ENCODE measurements around the gene SELENOV. TPM values are rescaled to one million over a fixed set of nuclear protein-coding genes. Genes with fewer than 3 reads are reported as not detected.

SELENOV gene
- polyA plus RNA-seq, 4 donors, result 0.32 TPM; not detected in 3

DNA sequence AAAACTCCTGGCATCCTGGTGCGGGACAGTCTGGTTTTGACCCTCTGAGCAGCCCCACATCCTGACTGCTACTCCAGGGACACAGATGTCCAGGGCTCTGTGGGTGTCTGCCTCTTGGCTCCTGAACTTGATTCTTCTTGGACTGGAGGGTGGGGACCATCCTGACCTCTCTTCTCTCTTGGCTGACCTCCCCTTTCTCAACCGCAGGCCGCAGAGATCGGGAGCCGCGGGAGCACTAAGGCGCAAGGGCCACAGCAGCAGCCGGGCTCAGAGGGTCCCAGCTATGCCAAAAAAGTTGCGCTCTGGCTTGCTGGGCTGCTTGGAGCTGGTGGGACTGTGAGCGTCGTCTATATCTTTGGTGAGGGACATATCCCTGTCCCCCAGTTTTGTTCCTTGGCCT lies 33.3 kb upstream of the SELENOV start:
- Histone ChIP-seq H3K36me3 (ENCODE audit: control insufficient read depth in 3 of 3, insufficient read depth in 2 of 3, low read depth in 1 of 3, low read length in 3 of 3) (peaks cover 6 to 26% (median 11%) of the 10 kb centered on the region in 3 donors), H3K9me3 (ENCODE audit: control insufficient read depth in 2 of 2, insufficient read depth in 1 of 2, low read depth in 1 of 2, low read length in 1 of 2) (no peaks in the 10 kb centered on the region), H3K27ac (ENCODE audit: low read depth in 1 of 3, low read length in 2 of 3) (no peak overlapping the region), H3K27me3 (ENCODE audit: control insufficient read depth in 3 of 3, insufficient read depth in 3 of 3, low read length in 3 of 3) (no peaks in the 10 kb centered on the region), H3K4me1 (ENCODE audit: control insufficient read depth in 3 of 3, insufficient read depth in 2 of 3, low read depth in 1 of 3, low read length in 2 of 3) (peaks cover 2 to 10% (median 5%) of the 10 kb centered on the region in 3 donors), H3K4me3 (ENCODE audit: low read depth in 1 of 3, low read length in 3 of 3) (peak overlapping the region; percentile 96 to 98 (median 96))
- DNase-seq (no peak), FAIRE-seq (no peak)
- 66 to 71% (median 70%) methylated on average over 11 of the region's 11 CpGs for WGBS, 3 donors

DNA sequence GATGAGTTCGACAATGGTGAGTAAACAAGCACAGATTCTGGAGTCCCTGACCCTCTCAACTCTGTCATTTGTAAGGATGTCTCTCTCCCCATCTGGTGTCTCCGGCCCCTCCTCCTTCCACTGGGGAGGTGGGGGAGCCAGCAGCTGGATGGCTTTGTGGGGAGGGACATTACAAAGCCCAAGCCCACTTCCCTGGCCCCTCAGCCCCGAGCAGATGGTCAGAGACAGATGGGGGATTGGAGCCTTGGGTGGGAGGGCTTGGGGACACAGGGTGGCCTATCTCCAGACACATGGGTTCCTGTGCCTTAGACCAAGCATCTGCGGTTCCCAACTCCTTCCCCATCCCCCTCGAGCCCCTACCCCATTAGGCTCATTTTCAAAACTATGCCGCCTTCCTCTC lies 31.8 kb upstream of the SELENOV start:
- no peaks in the 10 kb centered on the region for H3K9me3 ChIP-seq (ENCODE audit: control insufficient read depth in 2 of 2, insufficient read depth in 1 of 2, low read depth in 1 of 2, low read length in 1 of 2)
- DNase-seq, result no peak
- peaks cover 2 to 10% (median 5%) of the 10 kb centered on the region in 3 donors for H3K4me1 ChIP-seq (ENCODE audit: control insufficient read depth in 3 of 3, insufficient read depth in 2 of 3, low read depth in 1 of 3, low read length in 2 of 3)
- no peak overlapping the region for H3K4me3 ChIP-seq (ENCODE audit: low read depth in 1 of 3, low read length in 3 of 3)
- H3K27me3 ChIP-seq (ENCODE audit: control insufficient read depth in 3 of 3, insufficient read depth in 3 of 3, low read length in 3 of 3), result no peaks in the 10 kb centered on the region
- H3K36me3 ChIP-seq (ENCODE audit: control insufficient read depth in 3 of 3, insufficient read depth in 2 of 3, low read depth in 1 of 3, low read length in 3 of 3), result peaks cover 8 to 40% (median 11%) of the 10 kb centered on the region in 3 donors
- FAIRE-seq, result no peak
- 65 to 87% (median 85%) methylated on average over 6 of the region's 6 CpGs for WGBS, 3 donors
- no peak overlapping the region for H3K27ac ChIP-seq (ENCODE audit: low read depth in 1 of 3, low read length in 2 of 3)

DNA sequence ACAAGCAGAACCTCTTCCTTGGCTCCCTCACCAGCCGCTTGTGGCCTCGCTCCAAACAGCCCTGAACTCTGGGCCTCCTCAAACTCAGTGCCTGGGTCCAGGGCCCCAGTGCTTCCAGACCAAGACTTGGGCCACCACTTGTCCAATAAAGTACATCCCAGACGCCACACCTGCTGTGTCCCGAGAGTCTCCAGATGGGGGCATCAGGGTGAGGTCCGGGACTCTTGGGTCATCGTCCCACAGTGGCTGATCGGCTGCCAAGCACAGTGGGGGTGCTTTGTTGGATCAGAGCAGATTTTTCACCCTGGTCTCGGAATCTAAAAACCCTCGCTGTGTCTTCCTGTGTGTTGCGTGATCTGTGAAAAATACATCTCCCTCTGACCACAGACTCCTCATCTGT lies 25.2 kb upstream of the SELENOV start:
- Histone ChIP-seq H3K4me1 (ENCODE audit: control insufficient read depth in 3 of 3, insufficient read depth in 2 of 3, low read depth in 1 of 3, low read length in 2 of 3) (no peaks in the 10 kb centered on the region), H3K4me3 (ENCODE audit: low read depth in 1 of 3, low read length in 3 of 3) (no peak overlapping the region), H3K36me3 (ENCODE audit: control insufficient read depth in 3 of 3, insufficient read depth in 2 of 3, low read depth in 1 of 3, low read length in 3 of 3) (peaks cover 14 to 66% (median 23%) of the 10 kb centered on the region in 3 donors), H3K27me3 (ENCODE audit: control insufficient read depth in 3 of 3, insufficient read depth in 3 of 3, low read length in 3 of 3) (no peaks in the 10 kb centered on the region), H3K9me3 (ENCODE audit: control insufficient read depth in 2 of 2, insufficient read depth in 1 of 2, low read depth in 1 of 2, low read length in 1 of 2) (no peaks in the 10 kb centered on the region), H3K27ac (ENCODE audit: low read depth in 1 of 3, low read length in 2 of 3) (no peak overlapping the region)
- WGBS, 3 donors, result 71 to 80% (median 74%) methylated on average over 10 of the region's 10 CpGs
- DNase-seq (no peak), FAIRE-seq (no peak)

DNA sequence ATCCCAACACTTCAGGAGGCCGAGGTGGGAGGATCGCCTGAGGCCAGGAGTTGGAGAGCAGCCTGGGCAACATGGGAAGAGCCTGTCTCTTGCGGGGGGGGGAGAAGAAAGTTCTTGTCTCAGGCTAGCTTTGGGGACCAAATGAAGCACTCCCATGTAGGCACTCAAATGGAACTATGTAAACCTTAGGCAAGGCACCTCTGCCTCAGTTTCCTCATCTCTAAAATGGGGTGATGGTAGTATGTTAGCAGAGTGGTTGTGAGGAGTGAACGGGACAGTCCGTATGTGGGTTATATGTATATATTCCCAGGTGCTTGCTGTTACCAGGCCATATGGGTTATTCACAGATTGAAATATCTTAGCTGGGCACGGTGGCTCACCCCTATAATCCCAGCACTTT lies 22.7 kb upstream of the SELENOV start:
- Histone ChIP-seq H3K27me3 (ENCODE audit: control insufficient read depth in 3 of 3, insufficient read depth in 3 of 3, low read length in 3 of 3) (peaks cover 0 to 8% (median 2%) of the 10 kb centered on the region in 3 donors), H3K4me3 (ENCODE audit: low read depth in 1 of 3, low read length in 3 of 3) (no peak overlapping the region), H3K4me1 (ENCODE audit: control insufficient read depth in 3 of 3, insufficient read depth in 2 of 3, low read depth in 1 of 3, low read length in 2 of 3) (no peaks in the 10 kb centered on the region), H3K9me3 (ENCODE audit: control insufficient read depth in 2 of 2, insufficient read depth in 1 of 2, low read depth in 1 of 2, low read length in 1 of 2) (no peaks in the 10 kb centered on the region), H3K27ac (ENCODE audit: low read depth in 1 of 3, low read length in 2 of 3) (no peak overlapping the region), H3K36me3 (ENCODE audit: control insufficient read depth in 3 of 3, insufficient read depth in 2 of 3, low read depth in 1 of 3, low read length in 3 of 3) (peaks cover 10 to 45% (median 17%) of the 10 kb centered on the region in 3 donors)
- WGBS, 3 donors, result 91 to 96% (median 94%) methylated on average over 6 of the region's 6 CpGs
- DNase-seq, result no peak
- no peak for FAIRE-seq

DNA sequence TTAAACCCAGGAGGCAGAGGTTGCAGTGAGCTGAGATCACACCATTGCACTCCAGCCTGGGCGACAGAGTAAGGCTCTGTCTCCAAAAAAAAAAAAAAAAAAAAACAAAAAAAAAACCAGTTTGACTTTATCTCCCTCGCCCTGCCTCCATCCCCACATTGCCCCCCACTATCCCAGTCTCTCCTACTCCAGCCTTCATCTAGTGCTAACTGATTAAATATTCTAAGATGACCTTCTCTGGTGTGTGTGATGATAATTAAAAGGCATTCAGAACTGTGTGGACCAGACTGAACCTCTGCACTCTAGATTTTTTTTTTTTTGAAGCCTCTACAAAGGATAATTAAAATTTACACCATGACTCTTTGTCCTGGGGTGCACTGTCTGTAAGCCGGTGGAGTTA lies 22.2 kb upstream of the SELENOV start:
- H3K27ac ChIP-seq (ENCODE audit: low read depth in 1 of 3, low read length in 2 of 3), result no peak overlapping the region

DNA sequence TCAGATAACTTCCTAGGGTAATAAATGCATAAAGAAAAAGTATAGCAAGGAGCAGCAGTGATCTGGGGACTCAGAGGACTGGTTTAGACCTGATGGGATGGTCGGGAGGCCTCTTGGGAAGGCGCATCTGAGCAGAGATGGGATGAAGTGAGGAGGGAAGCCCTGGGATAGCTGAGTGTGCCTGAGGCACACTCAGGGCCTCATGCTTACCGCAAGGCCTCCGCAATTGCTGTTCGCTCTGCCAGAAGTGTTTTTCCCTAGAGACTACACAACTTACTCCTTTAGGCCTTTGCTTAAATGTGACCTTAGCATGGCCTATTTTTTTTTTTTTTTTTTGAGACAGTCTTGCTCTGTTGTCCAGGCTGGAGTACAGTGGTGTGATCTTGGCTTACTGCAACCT lies 20.3 kb upstream of the SELENOV start:
- peaks cover 3 to 32% (median 13%) of the 10 kb centered on the region in 3 donors for H3K27me3 ChIP-seq (ENCODE audit: control insufficient read depth in 3 of 3, insufficient read depth in 3 of 3, low read length in 3 of 3)
- no peak for FAIRE-seq
- WGBS, 3 donors, result 80 to 88% (median 82%) methylated on average over 5 of the region's 5 CpGs
- H3K4me3 ChIP-seq (ENCODE audit: low read depth in 1 of 3, low read length in 3 of 3), result no peak overlapping the region
- H3K36me3 ChIP-seq (ENCODE audit: control insufficient read depth in 3 of 3, insufficient read depth in 2 of 3, low read depth in 1 of 3, low read length in 3 of 3), result peaks cover 2 to 21% (median 3%) of the 10 kb centered on the region in 3 donors
- no peaks in the 10 kb centered on the region for H3K9me3 ChIP-seq (ENCODE audit: control insufficient read depth in 2 of 2, insufficient read depth in 1 of 2, low read depth in 1 of 2, low read length in 1 of 2)
- H3K4me1 ChIP-seq (ENCODE audit: control insufficient read depth in 3 of 3, insufficient read depth in 2 of 3, low read depth in 1 of 3, low read length in 2 of 3), result peaks cover 0 to 8% (median 0%) of the 10 kb centered on the region in 3 donors
- no peak for DNase-seq
- no peak overlapping the region for H3K27ac ChIP-seq (ENCODE audit: low read depth in 1 of 3, low read length in 2 of 3)

More for the DNA sequence above, 22.2 kb upstream of the SELENOV start:
- WGBS, 3 donors, result 75 to 83% (median 79%) methylated on average over 2 to 3 of the region's 3 CpGs
- Histone ChIP-seq H3K4me3 (ENCODE audit: low read depth in 1 of 3, low read length in 3 of 3) (no peak overlapping the region), H3K27me3 (ENCODE audit: control insufficient read depth in 3 of 3, insufficient read depth in 3 of 3, low read length in 3 of 3) (peaks cover 0 to 13% (median 2%) of the 10 kb centered on the region in 3 donors), H3K4me1 (ENCODE audit: control insufficient read depth in 3 of 3, insufficient read depth in 2 of 3, low read depth in 1 of 3, low read length in 2 of 3) (peaks cover 0 to 3% (median 0%) of the 10 kb centered on the region in 3 donors), H3K36me3 (ENCODE audit: control insufficient read depth in 3 of 3, insufficient read depth in 2 of 3, low read depth in 1 of 3, low read length in 3 of 3) (peaks cover 10 to 40% (median 17%) of the 10 kb centered on the region in 3 donors), H3K9me3 (ENCODE audit: control insufficient read depth in 2 of 2, insufficient read depth in 1 of 2, low read depth in 1 of 2, low read length in 1 of 2) (no peaks in the 10 kb centered on the region)
- no peak for FAIRE-seq
- DNase-seq, result no peak

DNA sequence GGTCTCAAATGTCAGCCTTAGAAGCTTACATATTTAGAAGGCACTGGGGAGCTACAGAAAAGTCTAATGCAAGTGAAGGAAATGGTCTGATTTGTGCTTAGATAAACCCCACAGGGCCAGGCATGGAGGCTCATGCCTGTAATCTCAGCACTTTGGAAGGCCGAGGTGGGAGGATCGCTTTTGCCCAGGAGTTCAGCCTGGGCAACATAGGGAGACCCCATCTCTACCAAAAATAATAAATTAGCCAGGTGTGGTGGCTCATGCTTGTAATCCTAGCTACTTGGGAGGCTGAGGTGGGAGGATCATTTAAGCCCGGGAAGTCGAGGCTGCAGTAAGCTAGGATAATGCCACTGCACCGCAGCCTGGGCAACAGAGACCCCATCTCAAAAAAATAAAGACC lies 18.9 kb upstream of the SELENOV start:
- Histone ChIP-seq H3K27ac (ENCODE audit: low read depth in 1 of 3, low read length in 2 of 3) (no peak overlapping the region), H3K4me3 (ENCODE audit: low read depth in 1 of 3, low read length in 3 of 3) (no peak overlapping the region), H3K36me3 (ENCODE audit: control insufficient read depth in 3 of 3, insufficient read depth in 2 of 3, low read depth in 1 of 3, low read length in 3 of 3) (peaks cover 0 to 9% (median under 1%) of the 10 kb centered on the region in 3 donors), H3K9me3 (ENCODE audit: control insufficient read depth in 2 of 2, insufficient read depth in 1 of 2, low read depth in 1 of 2, low read length in 1 of 2) (no peaks in the 10 kb centered on the region), H3K4me1 (ENCODE audit: control insufficient read depth in 3 of 3, insufficient read depth in 2 of 3, low read depth in 1 of 3, low read length in 2 of 3) (peaks cover 0 to 8% (median 0%) of the 10 kb centered on the region in 3 donors), H3K27me3 (ENCODE audit: control insufficient read depth in 3 of 3, insufficient read depth in 3 of 3, low read length in 3 of 3) (peaks cover 3 to 45% (median 17%) of the 10 kb centered on the region in 3 donors)
- WGBS, 3 donors, result 83 to 88% (median 87%) methylated on average over 5 of the region's 5 CpGs
- DNase-seq (no peak), FAIRE-seq (no peak)

DNA sequence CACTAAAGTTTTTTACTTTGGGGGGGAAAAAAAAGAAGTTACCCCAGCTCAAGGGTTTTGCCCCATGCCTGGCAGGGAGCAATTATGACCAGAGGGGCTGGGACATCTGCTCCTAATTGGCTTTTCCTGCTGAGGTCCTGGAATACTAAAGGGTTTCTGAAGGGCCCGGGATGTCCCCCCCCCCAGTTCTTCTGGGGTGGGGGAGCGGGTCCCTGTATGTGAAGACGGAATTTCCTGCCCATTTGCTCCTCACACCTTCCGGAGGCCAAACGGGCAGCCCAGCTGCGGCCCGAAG lies 17.3 kb upstream of the SELENOV start:
- no peak overlapping the region for H3K4me3 ChIP-seq (ENCODE audit: low read depth in 1 of 3, low read length in 3 of 3)
- H3K27me3 ChIP-seq (ENCODE audit: control insufficient read depth in 3 of 3, insufficient read depth in 3 of 3, low read length in 3 of 3), result peaks cover 3 to 56% (median 17%) of the 10 kb centered on the region in 3 donors
- H3K9me3 ChIP-seq (ENCODE audit: control insufficient read depth in 2 of 2, insufficient read depth in 1 of 2, low read depth in 1 of 2, low read length in 1 of 2), result peaks cover 0 to 4% of the 10 kb centered on the region in 2 donors
- no peak overlapping the region for H3K27ac ChIP-seq (ENCODE audit: low read depth in 1 of 3, low read length in 2 of 3)
- WGBS, 3 donors, result 0 to 3% (median 0%) methylated on average over 6 to 7 of the region's 7 CpGs
- H3K36me3 ChIP-seq (ENCODE audit: control insufficient read depth in 3 of 3, insufficient read depth in 2 of 3, low read depth in 1 of 3, low read length in 3 of 3), result no peaks in the 10 kb centered on the region
- peaks cover 0 to 8% (median 0%) of the 10 kb centered on the region in 3 donors for H3K4me1 ChIP-seq (ENCODE audit: control insufficient read depth in 3 of 3, insufficient read depth in 2 of 3, low read depth in 1 of 3, low read length in 2 of 3)
- FAIRE-seq (no peak), DNase-seq (no peak)

Measured in small intestine (tissue), 7 donors.